PFSK-1 (cell line): ENCODE results near the gene PPP4R3A.

Experiments used
- FOXP2 ChIP-seq: optimal IDR thresholded peaks from 2 replicates; pipeline ENCODE3; 2011; ENCODE audit warnings: borderline replicate concordance, control low read depth, inconsistent platforms; ENCODE audit not compliant: insufficient read depth; ENCODE audit errors: extremely low read length, extremely low read depth
- REST ChIP-seq, 2 experiments: IDR thresholded peaks; 2 replicates each; pipeline versions ENCODE4 v1.6.1 to v1.8.0; 2011 to 2012; ENCODE audit warnings: low read depth in 2 of 2, low read length in 2 of 2, control low read depth in 1 of 2, inconsistent platforms in 1 of 2, mild to moderate bottlenecking in 1 of 2, moderate library complexity in 1 of 2; ENCODE audit not compliant: insufficient read depth in 1 of 2

- TF ChIP-seq FOXP2: no peak
- no peak for TF ChIP-seq REST (IDR thresholded peaks at IDR 0.05; ENCODE audit: insufficient read depth in 1 of 2, low read depth in 2 of 2, low read length in 2 of 2)
These were observed 36.0 kb upstream of the PPP4R3A start for GRCh38 chr14:91545946-91546716.
